ENCODE results near the gene INO80B.
A peak's percentile ranks its signal among the peaks of the same experiment; 100 is the strongest.
"Not testable (repeated sequence)": the region's sequence is repeated elsewhere in the genome, so short reads cannot be mapped to it uniquely, and the experiment has no call there.

Gene INO80B

GRCh38 chr2:74450570-74451190 is 4.2 kb upstream of the INO80B start:
- DNase-seq = no peak

- DNase-seq = no peak
Observed at GRCh38 chr2:74457129-74457548, 2.3 kb downstream of the INO80B start.

GRCh38 chr2:74457549-74458131 is 2.8 kb downstream of the INO80B start:
- peak in 1 of 3 donors; percentile 67 for DNase-seq

- DNase-seq = peak; percentile 98 to 100 (median 99)
Observed at GRCh38 chr2:74458132-74458937, 3.4 kb downstream of the INO80B start, which contains the start of gene WBP1. Gene WBP1, plus strand, starts transcription at chr2:74458438. Its CDS starts 165 bp downstream, at chr2:74458603.

GRCh38 chr2:74458938-74459363 is 4.1 kb downstream of the INO80B start:
- DNase-seq = no peak

GRCh38 chr2:74459503-74460118 is 4.7 kb downstream of the INO80B start:
- DNase-seq = not testable (repeated sequence)

GRCh38 chr2:74460187-74460586 is 5.3 kb downstream of the INO80B start:
- DNase-seq = not testable (repeated sequence)

- DNase-seq = no peak
Observed at GRCh38 chr2:74461187-74462053, 6.5 kb downstream of the INO80B start.

- no peak for DNase-seq
Observed at GRCh38 chr2:74462054-74462785, 7.3 kb downstream of the INO80B start.

GRCh38 chr2:74462786-74463105 is 7.9 kb downstream of the INO80B start:
- no peak for DNase-seq

- peak in 1 of 3 donors; percentile 36 for DNase-seq
Observed at GRCh38 chr2:74464406-74464805, 9.5 kb downstream of the INO80B start.

GRCh38 chr2:74470742-74471141 is 15.9 kb downstream of the INO80B start:
- DNase-seq = not testable (repeated sequence)

GRCh38 chr2:74471332-74472065 is 16.6 kb downstream of the INO80B start:
- no peak for DNase-seq

- peak; percentile 95 to 97 (median 96) for DNase-seq
Observed at GRCh38 chr2:74472086-74472944, 17.4 kb downstream of the INO80B start, which contains the start of gene MRPL53. Gene MRPL53, minus strand, starts transcription at chr2:74472680. Its CDS starts 20 bp downstream, at chr2:74472660.

- DNase-seq = no peak
Observed at GRCh38 chr2:74472945-74473258, 18.0 kb downstream of the INO80B start.

- DNase-seq = no peak
Observed at GRCh38 chr2:74474481-74474880, 19.6 kb downstream of the INO80B start.

- no peak for DNase-seq
Observed at GRCh38 chr2:74474899-74475298, 20.0 kb downstream of the INO80B start.

GRCh38 chr2:74481431-74481830 is 26.5 kb downstream of the INO80B start:
- peak; percentile 68 to 75 (median 72) for DNase-seq

- DNase-seq = peak; percentile 62 to 68 (median 63)
Observed at GRCh38 chr2:74481961-74482800, 27.3 kb downstream of the INO80B start.

Measured in suppressor macrophage treated with lipopolysaccharide for 1 hour (primary cell).